HG03025 (cell line): ENCODE measurements around the gene SBF1.

ENCODE experiments used
- ATAC-seq: cut with Tn5 transposase; IDR thresholded peaks from one replicate; pipeline ENCODE4 v1.9.1; 2021; ENCODE audit warnings: mild to moderate bottlenecking, moderate library complexity; ENCODE audit not compliant: unreplicated experiment, low FRiP score

Gene SBF1

DNA sequence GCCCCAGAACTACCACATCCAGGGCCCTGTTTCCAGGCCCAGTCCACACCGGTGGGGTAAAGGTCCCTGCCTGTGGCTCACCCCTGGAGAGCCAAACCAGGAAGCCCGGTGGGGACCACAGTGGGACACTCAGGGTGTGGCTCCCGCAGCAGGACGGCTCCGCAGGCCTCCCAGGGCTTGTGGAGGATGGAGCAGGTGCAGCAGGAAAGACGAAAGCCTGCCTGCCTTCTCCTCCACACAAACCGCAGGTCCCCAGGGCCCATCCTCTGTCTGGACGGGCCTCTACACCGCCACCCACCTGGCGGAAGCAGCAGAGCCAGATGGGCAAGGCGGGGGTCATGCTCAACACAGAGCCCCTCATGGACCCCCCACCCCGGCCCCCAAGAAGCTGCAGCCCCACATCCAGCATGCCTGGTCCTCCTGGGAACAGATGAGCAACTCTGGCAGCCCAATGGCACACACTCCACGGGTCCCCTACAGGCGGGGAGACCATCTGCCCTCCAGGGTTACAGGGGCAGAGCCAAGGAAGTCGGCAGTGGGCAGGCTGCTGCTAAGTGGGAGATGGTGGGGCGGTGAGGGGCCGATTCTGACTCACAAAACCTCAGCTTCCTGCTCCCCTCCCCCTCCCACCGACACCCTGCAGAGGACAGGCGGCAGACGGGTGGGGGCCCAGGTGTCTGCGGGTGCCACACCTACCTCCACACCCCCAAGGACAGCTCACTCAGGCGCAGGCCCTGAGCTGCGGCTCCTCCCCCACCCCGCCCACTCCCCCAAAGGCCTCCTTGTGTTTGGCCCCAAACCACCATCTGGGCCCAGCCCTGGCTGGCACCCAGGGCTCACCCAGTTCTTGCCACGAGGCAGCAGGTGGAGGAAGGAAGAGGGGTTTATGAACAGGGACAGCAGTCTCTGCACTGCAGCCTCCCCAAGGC, 5.2 kb downstream of the SBF1 start:
- ATAC-seq: no peak

- ATAC-seq: no peak
Observed at GRCh38 chr22:50468626-50469025, 6.2 kb downstream of the SBF1 start.

GRCh38 chr22:50467773-50468440, 6.9 kb downstream of the SBF1 start:
- ATAC-seq: no peak

DNA sequence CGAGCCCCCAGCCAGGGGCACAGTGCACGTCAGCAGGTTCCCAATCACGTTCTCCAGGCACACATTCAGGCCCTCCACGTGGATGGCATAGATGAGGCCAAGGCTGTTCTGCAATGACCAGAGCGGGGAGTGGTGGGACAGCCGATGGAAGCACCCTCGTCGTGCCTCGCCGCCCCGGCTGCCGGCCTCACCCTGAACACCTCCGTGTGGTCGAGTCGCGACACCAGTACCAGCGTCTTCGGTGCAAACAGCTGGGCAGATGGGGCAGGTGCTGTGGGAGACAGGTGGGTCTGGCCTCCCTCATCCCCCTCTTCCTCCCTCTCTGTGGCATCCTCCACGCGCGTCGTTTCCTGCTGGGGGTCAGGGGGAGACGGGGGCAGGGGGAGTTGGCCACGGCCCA, 7.5 kb downstream of the SBF1 start:
- no peak for ATAC-seq

- no peak for ATAC-seq
Observed at GRCh38 chr22:50465066-50465930, 9.5 kb downstream of the SBF1 start.

- no peak for ATAC-seq
Observed at GRCh38 chr22:50464451-50464850, 10.4 kb downstream of the SBF1 start.

DNA sequence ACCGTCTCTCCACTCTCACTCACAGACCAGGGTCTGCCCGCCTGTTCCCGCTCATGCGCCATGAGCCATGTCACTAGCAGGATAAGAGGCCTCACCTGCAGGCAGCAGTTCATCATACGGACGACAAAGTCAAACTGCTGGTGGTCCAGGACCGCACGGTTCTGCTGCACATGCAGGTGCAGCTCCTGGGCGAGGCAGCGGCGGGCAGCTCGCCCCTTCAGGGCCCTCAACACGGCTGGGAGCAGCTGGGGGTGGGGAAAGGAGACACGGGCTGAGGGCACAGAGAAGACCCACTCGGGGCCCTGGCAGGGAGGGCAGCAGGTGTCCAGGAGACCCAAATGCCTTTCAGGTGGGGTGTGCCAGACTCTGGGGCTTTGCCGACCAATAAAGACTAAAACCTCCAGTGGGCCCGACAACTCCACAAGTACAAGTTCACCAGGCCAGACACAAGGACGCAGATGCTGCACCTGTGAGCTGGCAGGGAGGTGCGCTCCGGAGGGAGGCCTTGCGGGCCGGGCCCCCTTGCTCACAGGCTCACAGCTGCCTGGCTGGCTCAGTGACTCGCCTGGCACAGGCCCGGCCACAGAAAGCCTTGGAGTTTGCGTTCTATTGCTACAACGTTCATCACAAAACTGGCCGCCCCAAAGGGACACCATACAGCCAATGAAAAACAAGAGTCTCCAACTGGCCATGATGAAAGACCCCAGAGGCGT, 11.5 kb downstream of the SBF1 start:
- no peak for ATAC-seq

DNA sequence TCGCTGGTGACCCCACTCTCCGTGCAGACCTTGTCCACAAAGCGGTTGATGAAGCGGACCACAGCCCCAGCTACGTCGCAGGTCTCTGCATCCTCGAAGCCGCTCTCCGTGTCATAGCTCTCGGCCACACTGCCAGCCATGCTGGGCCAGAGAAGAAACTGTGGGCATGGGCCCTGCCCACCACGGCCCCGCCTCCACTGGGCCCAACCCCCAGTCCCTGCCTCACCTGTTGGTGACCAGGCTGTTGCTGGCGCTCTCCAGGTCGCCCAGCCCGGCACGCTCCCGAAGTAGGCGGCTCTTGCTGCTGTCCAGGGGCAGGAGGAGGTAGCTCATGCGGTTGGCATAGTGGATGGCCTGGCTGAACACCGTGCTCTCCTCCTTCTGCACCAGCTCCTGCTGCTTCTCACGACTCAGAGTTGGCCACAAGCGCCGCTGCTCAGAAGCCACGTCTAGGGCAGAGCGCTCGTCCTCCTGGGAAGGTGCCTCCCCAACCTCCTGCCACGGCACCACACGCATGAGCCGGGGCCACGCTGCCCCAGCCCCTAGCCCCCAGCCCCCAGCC, 12.8 kb downstream of the SBF1 start:
- ATAC-seq: no peak

DNA sequence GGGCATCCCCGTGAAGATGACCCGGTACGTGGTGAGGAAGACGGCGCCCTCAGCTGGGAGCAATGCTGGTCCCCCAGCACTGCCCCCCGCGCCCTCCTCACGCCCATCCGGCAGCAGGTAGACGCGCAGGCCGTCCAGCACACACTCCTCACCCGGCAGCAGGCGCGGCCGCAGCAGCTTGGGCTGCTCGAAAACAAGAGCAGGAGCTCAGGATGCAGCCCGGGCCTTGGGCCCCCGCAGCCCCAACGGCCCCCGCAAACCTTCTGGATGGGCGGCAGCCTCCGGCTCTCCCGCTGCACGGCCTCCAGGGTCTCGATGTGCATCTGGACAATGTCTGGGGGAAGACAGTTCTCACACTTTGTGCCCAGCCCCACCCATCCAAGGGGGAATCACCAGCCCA, 13.3 kb downstream of the SBF1 start:
- ATAC-seq: no peak

DNA sequence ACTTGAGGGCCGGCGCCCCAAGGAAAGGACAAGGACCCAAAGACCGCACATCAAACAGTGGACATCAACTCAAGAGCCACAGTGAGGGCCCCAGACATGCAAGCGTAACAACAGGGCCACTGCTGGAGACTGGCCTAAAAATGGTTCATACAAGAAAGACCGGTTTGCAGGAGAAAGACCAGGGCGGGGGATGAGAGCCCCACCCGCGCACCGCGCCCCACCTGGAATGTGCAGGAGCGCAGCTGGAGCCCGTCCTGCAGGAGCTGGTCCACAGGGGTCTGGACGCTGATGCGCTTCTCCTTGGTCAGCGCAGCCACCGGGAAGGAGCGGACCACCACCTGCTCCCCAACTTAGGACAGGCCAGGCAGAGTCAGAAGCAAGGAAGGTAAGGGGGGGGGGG, 13.9 kb downstream of the SBF1 start:
- ATAC-seq: no peak

- no peak for ATAC-seq
Observed at GRCh38 chr22:50459496-50460140, 15.2 kb downstream of the SBF1 start.

DNA sequence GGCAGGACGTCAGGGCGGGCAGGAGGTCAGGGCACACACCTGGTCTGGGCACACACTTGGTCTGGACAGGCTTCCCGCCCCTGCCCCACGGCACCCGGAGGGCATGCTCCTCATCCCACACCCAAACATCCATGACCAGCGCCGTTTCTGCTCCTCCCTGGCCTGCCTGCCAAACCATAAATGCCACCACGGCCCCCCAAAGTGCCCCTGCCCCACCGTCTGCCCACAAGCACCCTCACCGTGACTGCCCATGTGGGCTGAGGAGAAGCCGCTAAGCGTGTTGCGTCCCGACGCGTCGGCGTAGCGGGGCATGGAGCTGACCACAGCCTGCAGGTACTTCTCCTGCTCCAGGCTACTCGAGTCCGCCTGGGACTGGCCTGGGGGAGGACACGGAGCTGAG, 15.8 kb downstream of the SBF1 start:
- no peak for ATAC-seq

GRCh38 chr22:50456466-50457234, 18.2 kb downstream of the SBF1 start:
- ATAC-seq: no peak

DNA sequence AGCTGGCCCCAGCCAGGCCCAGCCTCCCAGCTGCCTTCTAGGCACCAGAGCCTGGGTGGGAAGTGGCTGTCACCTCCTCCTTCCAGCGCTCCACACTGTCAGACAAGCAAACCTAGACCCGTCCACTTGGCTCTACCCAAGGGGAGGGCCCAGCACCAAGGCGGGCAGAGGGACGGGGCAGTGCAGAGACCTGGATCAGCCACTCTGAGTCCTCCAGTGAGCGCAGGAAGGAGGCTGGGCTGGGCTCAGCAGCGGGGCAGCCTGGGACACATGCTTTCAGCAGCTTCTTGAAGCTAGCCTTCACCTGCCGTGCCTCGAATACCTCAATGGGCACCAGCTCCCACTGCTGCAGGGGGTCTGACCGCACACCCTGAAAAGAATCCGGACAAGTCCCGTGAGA, 18.8 kb downstream of the SBF1 start:
- no peak for ATAC-seq

- no peak for ATAC-seq
Observed at GRCh38 chr22:50455201-50455600, 19.6 kb downstream of the SBF1 start.

- no peak for ATAC-seq
Observed at GRCh38 chr22:50454556-50455075, 20.2 kb downstream of the SBF1 start.

GRCh38 chr22:50452649-50453048, 22.2 kb downstream of the SBF1 start:
- ATAC-seq: no peak
